GM21723 (cell line): ENCODE data around the gene CDH13.

Experiments
- ATAC-seq: cut with Tn5 transposase; IDR thresholded peaks from one replicate; pipeline ENCODE4 v1.9.1; 2021; ENCODE audit warnings: mild to moderate bottlenecking, moderate library complexity; ENCODE audit not compliant: unreplicated experiment

CDH13 gene

GRCh38 chr16:83365166-83365565, 738.4 kb downstream of the CDH13 start:
- ATAC-seq, result no peak

- no peak for ATAC-seq
Observed at GRCh38 chr16:83366228-83366627, 739.5 kb downstream of the CDH13 start.

- ATAC-seq, result no peak
Observed at GRCh38 chr16:83374979-83375378, 748.2 kb downstream of the CDH13 start.

GRCh38 chr16:83389751-83390150, 763.0 kb downstream of the CDH13 start:
- ATAC-seq, result no peak

- no peak for ATAC-seq
Observed at GRCh38 chr16:83390759-83391158, 764.0 kb downstream of the CDH13 start.

- no peak for ATAC-seq
Observed at GRCh38 chr16:83392743-83393142, 766.0 kb downstream of the CDH13 start.

GRCh38 chr16:83393196-83393981, 766.6 kb downstream of the CDH13 start:
- ATAC-seq, result no peak

- ATAC-seq, result no peak
Observed at GRCh38 chr16:83397601-83398291, 771.0 kb downstream of the CDH13 start.

GRCh38 chr16:83400234-83400633, 773.5 kb downstream of the CDH13 start:
- no peak for ATAC-seq

- ATAC-seq, result no peak
Observed at GRCh38 chr16:83402160-83402814, 775.5 kb downstream of the CDH13 start.

GRCh38 chr16:83402967-83403366, 776.2 kb downstream of the CDH13 start:
- no peak for ATAC-seq

- no peak for ATAC-seq
Observed at GRCh38 chr16:83403761-83404160, 777.0 kb downstream of the CDH13 start.

GRCh38 chr16:83404261-83404660, 777.5 kb downstream of the CDH13 start:
- ATAC-seq, result no peak

GRCh38 chr16:83407928-83408327, 781.2 kb downstream of the CDH13 start:
- ATAC-seq, result no peak

- ATAC-seq, result no peak
Observed at GRCh38 chr16:83409347-83409746, 782.6 kb downstream of the CDH13 start.

- no peak for ATAC-seq
Observed at GRCh38 chr16:83418565-83418964, 791.8 kb downstream of the CDH13 start.

GRCh38 chr16:83420206-83420760, 793.5 kb downstream of the CDH13 start:
- ATAC-seq, result no peak

- no peak for ATAC-seq
Observed at GRCh38 chr16:83433201-83433600, 806.4 kb downstream of the CDH13 start.

GRCh38 chr16:83437036-83437435, 810.3 kb downstream of the CDH13 start:
- no peak for ATAC-seq

- no peak for ATAC-seq
Observed at GRCh38 chr16:83438326-83438725, 811.6 kb downstream of the CDH13 start.

GRCh38 chr16:83439412-83439811, 812.6 kb downstream of the CDH13 start:
- no peak for ATAC-seq

GRCh38 chr16:83441517-83441916, 814.7 kb downstream of the CDH13 start:
- no peak for ATAC-seq
